Fibroblast of pulmonary artery (primary cell): ENCODE results near the gene ERICH3.

Experiments
- DNase-seq: peaks from one replicate; pipeline ENCODE4 v3.0.0-alpha.2; 2010; ENCODE audit warnings: low read depth
- H3K4me3 ChIP-seq: replicated peaks from 2 replicates; pipeline ENCODE4 v1.5.1; 2011; ENCODE audit warnings: low read depth, mild to moderate bottlenecking, control low read depth, low read length, moderate library complexity
- TF ChIP-seq, protein P1 (sequence below): IDR thresholded peaks from 2 replicates; pipeline ENCODE4 v1.5.1; 2011; ENCODE audit warnings: mild to moderate bottlenecking, control low read depth, low read length, inconsistent platforms; ENCODE audit errors: missing control alignments

The ERICH3 gene

GRCh38 chr1:74586253-74586897 lies 87.2 kb downstream of the ERICH3 start:
- TF ChIP-seq, protein P1, sequence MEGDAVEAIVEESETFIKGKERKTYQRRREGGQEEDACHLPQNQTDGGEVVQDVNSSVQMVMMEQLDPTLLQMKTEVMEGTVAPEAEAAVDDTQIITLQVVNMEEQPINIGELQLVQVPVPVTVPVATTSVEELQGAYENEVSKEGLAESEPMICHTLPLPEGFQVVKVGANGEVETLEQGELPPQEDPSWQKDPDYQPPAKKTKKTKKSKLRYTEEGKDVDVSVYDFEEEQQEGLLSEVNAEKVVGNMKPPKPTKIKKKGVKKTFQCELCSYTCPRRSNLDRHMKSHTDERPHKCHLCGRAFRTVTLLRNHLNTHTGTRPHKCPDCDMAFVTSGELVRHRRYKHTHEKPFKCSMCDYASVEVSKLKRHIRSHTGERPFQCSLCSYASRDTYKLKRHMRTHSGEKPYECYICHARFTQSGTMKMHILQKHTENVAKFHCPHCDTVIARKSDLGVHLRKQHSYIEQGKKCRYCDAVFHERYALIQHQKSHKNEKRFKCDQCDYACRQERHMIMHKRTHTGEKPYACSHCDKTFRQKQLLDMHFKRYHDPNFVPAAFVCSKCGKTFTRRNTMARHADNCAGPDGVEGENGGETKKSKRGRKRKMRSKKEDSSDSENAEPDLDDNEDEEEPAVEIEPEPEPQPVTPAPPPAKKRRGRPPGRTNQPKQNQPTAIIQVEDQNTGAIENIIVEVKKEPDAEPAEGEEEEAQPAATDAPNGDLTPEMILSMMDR: no peak
- H3K4me3 ChIP-seq: peak overlapping the region; percentile 25
- DNase-seq: no peak

- no peak overlapping the region for H3K4me3 ChIP-seq
- DNase-seq: peak; percentile 1
- TF ChIP-seq, protein P1: no peak
These were observed 89.4 kb downstream of the ERICH3 start for GRCh38 chr1:74584185-74584584.

GRCh38 chr1:74583397-74583796 lies 90.2 kb downstream of the ERICH3 start:
- TF ChIP-seq, protein P1: no peak
- DNase-seq: no peak
- no peak overlapping the region for H3K4me3 ChIP-seq

DNA sequence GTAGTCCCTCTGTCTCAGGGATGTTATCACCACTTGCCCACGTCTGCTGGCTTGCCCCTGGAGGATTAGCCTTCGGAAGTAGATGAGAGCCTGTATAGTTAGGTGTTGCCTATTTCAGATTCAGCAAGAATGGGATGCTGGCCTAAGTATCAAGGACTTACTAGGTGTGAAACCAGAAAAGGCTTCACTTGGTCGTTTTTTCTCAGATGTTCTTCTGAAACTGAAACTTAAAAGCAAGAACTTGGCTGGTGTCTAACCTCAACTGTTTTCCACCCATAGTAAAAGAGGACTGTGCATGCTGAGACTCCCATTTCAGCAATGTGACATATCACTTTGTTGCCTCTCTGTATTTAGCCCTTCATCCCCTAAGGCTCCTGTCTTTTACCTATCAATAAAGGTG lies 94.2 kb downstream of the ERICH3 start:
- no peak overlapping the region for H3K4me3 ChIP-seq
- no peak for DNase-seq
- TF ChIP-seq, protein P1: no peak

DNA sequence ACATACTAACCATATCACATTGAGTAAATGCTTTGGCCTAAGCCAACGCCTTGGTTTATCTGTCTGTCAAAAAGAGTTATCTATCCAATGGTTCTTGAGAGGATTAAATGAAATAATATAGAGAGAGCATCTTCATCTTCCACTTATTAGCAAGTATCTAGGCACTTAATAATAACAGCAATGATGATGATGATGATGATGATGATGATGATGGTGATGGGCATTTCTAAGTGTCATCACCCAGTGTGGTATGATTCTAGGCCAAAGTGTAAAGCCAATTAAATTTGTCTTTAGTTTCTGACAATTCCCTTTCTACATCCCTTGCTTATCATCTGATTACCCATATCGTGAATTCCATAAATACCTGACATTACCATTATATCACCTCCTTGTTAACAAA lies 95.5 kb downstream of the ERICH3 start:
- TF ChIP-seq, protein P1: no peak
- H3K4me3 ChIP-seq: no peak overlapping the region
- DNase-seq: no peak

DNA sequence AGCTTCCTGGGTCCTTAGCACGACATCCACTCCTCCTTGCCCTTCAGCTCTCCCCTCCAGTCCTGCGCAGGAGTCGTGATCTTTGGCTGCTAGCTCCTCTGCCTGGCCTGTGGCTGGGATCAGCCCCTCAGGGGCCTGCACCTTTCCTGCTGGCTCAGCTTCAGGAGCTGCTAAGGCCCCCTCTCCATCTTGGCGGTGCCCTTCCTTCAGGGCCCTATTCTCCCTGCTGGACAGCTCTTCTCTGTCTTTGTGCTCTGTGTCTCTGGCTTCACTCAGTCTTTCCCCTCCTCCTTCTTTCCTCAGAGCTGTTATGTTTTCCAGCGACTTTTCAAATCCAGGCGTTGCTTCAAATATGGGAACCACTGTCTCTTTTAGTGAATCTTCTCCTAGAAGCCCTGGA lies 101.7 kb downstream of the ERICH3 start:
- no peak for DNase-seq
- TF ChIP-seq, protein P1: no peak
- H3K4me3 ChIP-seq: no peak overlapping the region

- no peak for DNase-seq
- TF ChIP-seq, protein P1: no peak
- no peak overlapping the region for H3K4me3 ChIP-seq
These were observed 102.1 kb downstream of the ERICH3 start for GRCh38 chr1:74571493-74571800.
